22Rv1 (cell line): ENCODE data around the gene AKAP6.

Experiments
- H3K27ac ChIP-seq: fragments of 450-650 bp; 2 replicates; pipeline ENCODE4 v1.5.1; 2017
- ZFX ChIP-seq: fragments of 450-650 bp; IDR thresholded peaks from 2 replicates; pipeline ENCODE4 v1.6.1; 2017; ENCODE audit warnings: antibody characterized with exemption, borderline replicate concordance
- TF ChIP-seq, protein P1 (sequence below): fragments of 450-650 bp; IDR thresholded peaks from 2 replicates; pipeline ENCODE4 v1.5.1; 2017; ENCODE audit warnings: mild to moderate bottlenecking

AKAP6 gene

DNA sequence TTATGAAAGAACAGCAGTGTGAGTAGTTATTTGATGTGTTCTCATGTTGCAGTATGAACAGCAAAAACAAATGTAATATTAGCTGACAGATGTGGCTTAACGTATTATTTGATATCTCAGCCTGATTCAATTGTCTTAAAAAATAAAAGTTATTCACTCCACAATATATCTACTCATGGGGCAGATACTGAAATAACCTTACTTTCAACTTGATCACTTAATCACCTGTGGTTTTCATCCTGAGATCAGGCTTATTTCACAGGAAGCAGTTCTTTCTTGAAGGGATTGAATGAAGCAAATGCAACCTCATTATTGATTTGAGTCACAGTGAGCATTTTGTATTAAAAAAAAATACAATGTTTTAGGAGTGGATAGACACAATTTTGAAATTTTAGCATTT lies 90.3 kb downstream of the AKAP6 start:
- TF ChIP-seq, protein P1, sequence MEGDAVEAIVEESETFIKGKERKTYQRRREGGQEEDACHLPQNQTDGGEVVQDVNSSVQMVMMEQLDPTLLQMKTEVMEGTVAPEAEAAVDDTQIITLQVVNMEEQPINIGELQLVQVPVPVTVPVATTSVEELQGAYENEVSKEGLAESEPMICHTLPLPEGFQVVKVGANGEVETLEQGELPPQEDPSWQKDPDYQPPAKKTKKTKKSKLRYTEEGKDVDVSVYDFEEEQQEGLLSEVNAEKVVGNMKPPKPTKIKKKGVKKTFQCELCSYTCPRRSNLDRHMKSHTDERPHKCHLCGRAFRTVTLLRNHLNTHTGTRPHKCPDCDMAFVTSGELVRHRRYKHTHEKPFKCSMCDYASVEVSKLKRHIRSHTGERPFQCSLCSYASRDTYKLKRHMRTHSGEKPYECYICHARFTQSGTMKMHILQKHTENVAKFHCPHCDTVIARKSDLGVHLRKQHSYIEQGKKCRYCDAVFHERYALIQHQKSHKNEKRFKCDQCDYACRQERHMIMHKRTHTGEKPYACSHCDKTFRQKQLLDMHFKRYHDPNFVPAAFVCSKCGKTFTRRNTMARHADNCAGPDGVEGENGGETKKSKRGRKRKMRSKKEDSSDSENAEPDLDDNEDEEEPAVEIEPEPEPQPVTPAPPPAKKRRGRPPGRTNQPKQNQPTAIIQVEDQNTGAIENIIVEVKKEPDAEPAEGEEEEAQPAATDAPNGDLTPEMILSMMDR = no peak
- no peak for TF ChIP-seq ZFX
- no peak overlapping the region for H3K27ac ChIP-seq

DNA sequence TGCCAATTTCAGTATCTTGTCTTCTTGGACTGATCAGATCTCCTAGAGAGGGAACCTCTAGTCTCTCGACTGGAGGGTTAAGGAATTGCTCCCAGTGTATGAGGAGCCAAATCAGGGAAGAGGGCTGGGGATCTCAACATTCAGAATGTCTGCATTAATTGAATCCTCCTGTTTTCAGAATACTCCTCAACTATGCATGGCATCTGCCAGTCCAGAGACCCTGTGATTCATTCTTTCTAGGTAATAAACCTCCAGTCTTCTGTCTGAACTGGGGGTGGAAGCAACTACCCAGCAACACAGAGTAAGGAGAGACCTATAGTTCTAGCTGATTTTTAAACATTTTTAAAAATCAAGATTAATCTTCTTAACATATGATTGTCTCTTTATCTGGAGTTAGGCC lies 92.7 kb downstream of the AKAP6 start:
- H3K27ac ChIP-seq = no peak overlapping the region
- TF ChIP-seq ZFX = no peak
- TF ChIP-seq, protein P1 = no peak

DNA sequence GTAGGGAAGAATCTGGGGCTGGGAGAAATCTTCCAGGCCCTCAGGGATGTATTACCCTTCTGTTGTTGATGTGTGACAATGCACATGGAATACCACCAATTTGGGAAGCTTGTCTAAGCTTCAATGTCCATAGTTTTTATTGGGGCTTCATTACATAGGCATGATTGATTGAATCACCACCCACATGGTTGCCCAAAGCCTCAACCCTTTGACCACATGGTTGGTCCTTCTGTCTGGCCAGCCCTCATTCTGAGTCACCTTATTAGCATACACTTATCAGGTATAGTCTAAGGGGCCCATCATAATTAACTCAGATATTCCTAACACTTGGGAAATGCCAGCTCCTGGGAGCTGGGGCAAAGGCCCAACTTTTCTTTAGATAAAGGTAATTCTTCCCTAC lies 93.3 kb downstream of the AKAP6 start:
- H3K27ac ChIP-seq = no peak overlapping the region
- TF ChIP-seq, protein P1 = no peak
- TF ChIP-seq ZFX = no peak

DNA sequence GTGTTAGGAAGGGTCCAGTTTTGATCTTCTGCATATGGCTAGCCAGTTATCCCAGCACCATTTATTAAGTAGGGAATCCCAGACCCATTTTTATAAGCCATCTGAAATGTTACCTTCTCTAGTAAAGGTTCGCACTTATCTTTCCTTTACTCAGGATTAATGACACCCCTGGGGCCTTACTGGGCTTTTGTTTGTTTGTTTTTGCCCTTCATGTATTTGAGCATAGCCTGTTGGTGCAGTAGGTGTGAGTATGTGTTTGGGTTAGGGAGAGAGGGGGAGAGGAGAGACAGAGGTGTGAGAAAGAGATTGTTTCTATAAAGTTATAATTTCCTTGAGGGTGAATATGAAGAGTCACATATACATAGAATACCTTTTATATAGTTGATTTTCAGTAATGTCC lies 96.9 kb downstream of the AKAP6 start:
- no peak for TF ChIP-seq ZFX
- TF ChIP-seq, protein P1 = no peak
- H3K27ac ChIP-seq = no peak overlapping the region

DNA sequence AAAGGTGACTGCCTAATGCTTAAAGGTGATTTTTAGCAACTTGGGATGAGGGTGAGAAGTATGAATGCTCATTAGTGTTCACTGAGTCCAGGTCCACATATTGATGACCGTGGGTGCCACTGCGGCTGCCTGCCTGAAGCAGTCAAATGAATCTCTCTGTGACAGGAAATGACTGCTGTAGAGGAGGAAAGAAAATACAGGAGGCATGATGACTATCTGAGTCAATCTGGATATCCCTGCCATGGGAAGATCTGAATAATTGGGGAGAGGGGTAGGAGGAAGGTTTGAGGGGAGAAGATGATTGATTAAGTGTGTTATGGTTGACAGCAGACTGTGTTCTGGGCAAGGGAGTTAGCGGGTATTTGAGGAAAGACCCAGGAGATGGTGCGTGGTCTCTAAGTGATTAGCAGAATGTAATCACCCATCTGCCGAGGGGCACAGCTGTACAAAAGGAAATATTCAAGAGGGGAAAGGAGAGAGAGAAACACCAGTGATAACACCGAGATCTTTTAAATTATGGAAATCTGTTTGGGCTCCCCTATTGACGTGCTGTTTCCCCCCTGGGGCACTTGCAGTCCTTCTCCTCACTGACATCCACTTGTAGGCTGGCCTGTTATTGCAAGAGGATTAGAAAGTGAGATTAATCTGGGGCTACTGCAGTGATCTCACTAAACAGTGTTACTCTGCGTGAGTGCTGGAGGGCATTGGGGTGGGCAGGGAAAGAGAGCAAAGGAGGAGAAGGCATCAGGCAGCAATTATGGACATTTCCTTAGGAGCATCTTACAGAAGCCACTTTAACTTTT lies 97.7 kb downstream of the AKAP6 start:
- H3K27ac ChIP-seq = no peak overlapping the region
- TF ChIP-seq, protein P1 = no peak
- no peak for TF ChIP-seq ZFX

DNA sequence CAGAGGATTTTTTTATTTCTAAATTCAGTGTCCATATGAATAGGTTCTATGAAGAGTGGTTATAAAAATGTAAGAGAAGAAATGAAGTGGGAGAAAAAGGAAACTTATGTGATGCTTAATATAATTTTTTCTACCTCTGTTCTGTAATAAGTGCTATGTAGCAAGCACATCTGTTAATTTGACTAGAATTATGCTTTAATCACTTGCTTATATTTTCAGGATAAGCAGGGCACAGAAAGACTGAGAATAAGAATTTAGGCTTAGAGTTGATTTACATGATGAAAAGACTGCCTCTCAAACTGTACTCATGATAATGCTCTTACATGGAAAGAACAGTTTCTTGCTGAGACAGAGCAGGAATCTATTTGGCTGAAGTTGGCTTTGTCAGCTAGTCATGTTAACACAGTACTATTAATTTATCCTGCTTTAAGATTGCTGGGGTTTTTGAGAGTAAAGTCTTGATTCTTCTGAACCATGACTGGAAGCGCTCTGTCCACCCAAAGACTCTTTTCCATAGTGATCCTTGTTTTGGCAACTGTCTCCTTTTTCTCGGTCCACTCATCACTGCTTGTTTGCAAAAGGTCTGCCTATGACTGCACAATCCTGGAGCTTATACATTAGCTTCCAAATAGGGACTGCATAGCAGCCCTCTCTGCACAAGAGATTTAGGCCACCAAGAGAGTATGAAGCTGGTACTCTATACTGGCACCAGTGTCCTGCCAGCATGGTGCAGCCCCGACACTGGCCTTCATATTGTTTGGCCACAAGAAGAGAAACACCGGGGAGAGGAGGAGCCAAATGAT lies 98.8 kb downstream of the AKAP6 start:
- TF ChIP-seq, protein P1 = no peak
- no peak for TF ChIP-seq ZFX
- no peak overlapping the region for H3K27ac ChIP-seq

DNA sequence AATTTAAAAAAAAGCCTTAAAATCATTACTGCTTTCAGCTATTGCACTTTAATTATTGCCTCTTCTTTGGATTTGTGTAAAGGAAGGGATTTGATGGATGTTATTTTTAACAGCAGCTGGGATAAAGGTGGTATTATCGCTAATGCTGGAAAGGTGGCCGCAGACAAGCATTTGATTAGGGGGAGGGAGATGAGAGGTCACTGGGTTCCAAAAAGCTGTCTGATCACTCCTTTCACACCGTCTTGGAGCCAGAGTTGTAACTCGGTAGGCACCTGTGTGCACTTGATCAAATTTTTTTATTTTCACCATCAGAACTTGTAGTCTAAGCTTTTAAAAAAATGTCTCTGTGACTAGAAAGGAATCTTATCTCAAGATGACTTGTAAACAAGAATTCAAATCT lies 99.8 kb downstream of the AKAP6 start:
- TF ChIP-seq ZFX = no peak
- TF ChIP-seq, protein P1 = no peak
- H3K27ac ChIP-seq = no peak overlapping the region
